ENCODE results near the gene COG4.

DNA sequence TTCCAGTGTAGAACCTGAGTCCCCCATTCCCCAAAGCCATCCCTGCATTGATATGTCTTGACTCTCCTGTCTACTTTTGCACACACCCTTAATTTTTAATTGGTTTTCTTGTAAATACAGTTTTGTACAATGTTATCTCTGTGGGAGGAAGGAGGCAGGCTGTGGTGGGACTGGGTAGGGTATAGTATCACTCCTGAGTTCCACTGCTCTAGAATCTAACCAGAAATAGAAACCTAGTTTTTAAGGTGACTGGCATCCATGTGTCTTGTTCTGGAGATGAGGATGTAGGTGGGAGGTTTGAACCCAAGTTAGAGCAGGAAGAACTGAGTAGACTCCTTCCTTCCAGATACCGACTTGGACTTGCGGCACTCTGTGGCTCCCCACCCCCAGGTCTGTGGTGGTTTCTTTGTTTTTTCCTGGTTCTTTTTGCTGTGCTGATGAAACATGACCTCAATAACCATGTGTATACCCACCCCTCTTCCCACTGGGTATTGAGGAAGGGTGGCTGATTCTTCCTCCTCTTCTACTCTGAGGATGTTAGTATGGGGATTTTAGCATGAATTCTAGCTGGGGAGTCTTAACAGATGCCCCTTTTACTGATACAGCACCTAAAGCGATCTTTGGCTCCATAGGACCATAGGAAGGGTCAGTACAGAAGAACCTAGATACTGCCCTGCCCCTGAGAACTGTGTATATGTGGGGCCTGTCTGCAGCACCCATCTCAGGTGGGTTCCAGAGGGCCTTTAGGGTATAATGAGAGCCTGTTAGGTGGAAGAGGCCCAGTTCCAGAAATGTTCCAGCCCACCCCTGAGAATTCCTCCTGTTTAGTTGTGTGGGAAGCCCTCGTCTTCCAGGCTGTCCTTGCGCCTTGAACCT lies 48.9 kb upstream of the COG4 start:
- TF ChIP-seq, protein P1, sequence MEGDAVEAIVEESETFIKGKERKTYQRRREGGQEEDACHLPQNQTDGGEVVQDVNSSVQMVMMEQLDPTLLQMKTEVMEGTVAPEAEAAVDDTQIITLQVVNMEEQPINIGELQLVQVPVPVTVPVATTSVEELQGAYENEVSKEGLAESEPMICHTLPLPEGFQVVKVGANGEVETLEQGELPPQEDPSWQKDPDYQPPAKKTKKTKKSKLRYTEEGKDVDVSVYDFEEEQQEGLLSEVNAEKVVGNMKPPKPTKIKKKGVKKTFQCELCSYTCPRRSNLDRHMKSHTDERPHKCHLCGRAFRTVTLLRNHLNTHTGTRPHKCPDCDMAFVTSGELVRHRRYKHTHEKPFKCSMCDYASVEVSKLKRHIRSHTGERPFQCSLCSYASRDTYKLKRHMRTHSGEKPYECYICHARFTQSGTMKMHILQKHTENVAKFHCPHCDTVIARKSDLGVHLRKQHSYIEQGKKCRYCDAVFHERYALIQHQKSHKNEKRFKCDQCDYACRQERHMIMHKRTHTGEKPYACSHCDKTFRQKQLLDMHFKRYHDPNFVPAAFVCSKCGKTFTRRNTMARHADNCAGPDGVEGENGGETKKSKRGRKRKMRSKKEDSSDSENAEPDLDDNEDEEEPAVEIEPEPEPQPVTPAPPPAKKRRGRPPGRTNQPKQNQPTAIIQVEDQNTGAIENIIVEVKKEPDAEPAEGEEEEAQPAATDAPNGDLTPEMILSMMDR (IDR thresholded peaks at IDR 0.05): no peak
- no peak for TF ChIP-seq POLR2A (IDR thresholded peaks at IDR 0.05)
